Stimulated activated CD4-positive, alpha-beta T cell treated with anti-CD3 and anti-CD28 coated beads, Interleukin-2, amount 100 ng/mL, for 48 hours (primary cell): ENCODE data around the gene ELFN1.

ENCODE experiments used
- DNase-seq, 2 donors: peaks; one replicate each; pipeline ENCODE4 v3.0.0-alpha.2; 2020

The ELFN1 gene

GRCh38 chr7:1643270-1644092 is 26.6 kb upstream of the ELFN1 start:
- no peak for DNase-seq

- DNase-seq: no peak
Observed at GRCh38 chr7:1644341-1645070, 25.6 kb upstream of the ELFN1 start.

- no peak for DNase-seq
Observed at GRCh38 chr7:1645071-1645409, 25.0 kb upstream of the ELFN1 start.

GRCh38 chr7:1645476-1645875 is 24.6 kb upstream of the ELFN1 start:
- DNase-seq: no peak

- no peak for DNase-seq
Observed at GRCh38 chr7:1646391-1646790, 23.7 kb upstream of the ELFN1 start.

- DNase-seq: no peak
Observed at GRCh38 chr7:1646957-1647891, 22.9 kb upstream of the ELFN1 start.

GRCh38 chr7:1647961-1648672 is 22.0 kb upstream of the ELFN1 start:
- DNase-seq: no peak

- DNase-seq: no peak
Observed at GRCh38 chr7:1649751-1650326, 20.2 kb upstream of the ELFN1 start.

- DNase-seq: no peak
Observed at GRCh38 chr7:1650363-1651030, 19.6 kb upstream of the ELFN1 start.

GRCh38 chr7:1651031-1651446 is 19.0 kb upstream of the ELFN1 start:
- no peak for DNase-seq

GRCh38 chr7:1651891-1652290 is 18.2 kb upstream of the ELFN1 start:
- DNase-seq: no peak

GRCh38 chr7:1653500-1653899 is 16.6 kb upstream of the ELFN1 start:
- no peak for DNase-seq

- DNase-seq: no peak
Observed at GRCh38 chr7:1654111-1654510, 16.0 kb upstream of the ELFN1 start.

GRCh38 chr7:1654738-1655475 is 15.2 kb upstream of the ELFN1 start:
- DNase-seq: no peak

GRCh38 chr7:1659696-1660095 is 10.4 kb upstream of the ELFN1 start:
- no peak for DNase-seq

- no peak for DNase-seq
Observed at GRCh38 chr7:1661461-1661860, 8.6 kb upstream of the ELFN1 start.

GRCh38 chr7:1662101-1662500 is 8.0 kb upstream of the ELFN1 start:
- no peak for DNase-seq

GRCh38 chr7:1662767-1663166 is 7.3 kb upstream of the ELFN1 start:
- no peak for DNase-seq

- no peak for DNase-seq
Observed at GRCh38 chr7:1663223-1663622, 6.9 kb upstream of the ELFN1 start.

- no peak for DNase-seq
Observed at GRCh38 chr7:1663857-1664651, 6.0 kb upstream of the ELFN1 start.
